Thyroid gland (tissue), 4 donors: ENCODE data around the gene GRAMD4. TPM values are rescaled to one million over a fixed set of nuclear protein-coding genes. Genes with fewer than 3 reads are reported as not detected.

ENCODE experiments used
- DNase-seq, 2 donors: peaks; one replicate each; pipeline ENCODE4 v3.0.0-alpha.2; 2019
- H3K27ac ChIP-seq, 3 donors: fragments of 200-600 bp; sonication (generic); 1 replicate in 2 of 3; 2 replicates in 1 of 3; pipeline ENCODE4 v1.5.1; 2016 to 2019; ENCODE audit warnings: mild to moderate bottlenecking in 1 of 3, moderate library complexity in 1 of 3
- H3K27me3 ChIP-seq: fragments of 200-600 bp; sonication (generic); one replicate; pipeline ENCODE4 v1.5.1; 2019
- H3K36me3 ChIP-seq, 2 donors: fragments of 200-600 bp; sonication (generic); one replicate each; pipeline ENCODE4 v1.5.1; 2016 to 2019
- H3K4me1 ChIP-seq, 2 donors: fragments of 200-600 bp; sonication (generic); one replicate each; pipeline ENCODE4 v1.5.1; 2017 to 2019
- H3K4me3 ChIP-seq, 3 donors: fragments of 200-600 bp; sonication (generic); replicated peaks in 1 of 3; 1 replicate in 2 of 3; 2 replicates in 1 of 3; pipeline ENCODE4 v1.5.1; 2016; ENCODE audit warnings: mild to moderate bottlenecking in 1 of 3
- H3K9me3 ChIP-seq: fragments of 200-600 bp; sonication (generic); one replicate; pipeline ENCODE4 v1.5.1; 2017
- CTCF ChIP-seq, 6 experiments: fragments of 200-600 bp in 3 of 6; fragments of 450-650 bp in 3 of 6; sonication (generic) in 3 of 6; IDR thresholded peaks; one replicate each; pipeline ENCODE4 v1.5.1; 2016 to 2019; ENCODE audit warnings: antibody characterized with exemption in 6 of 6, mild to moderate bottlenecking in 2 of 6, inconsistent platforms in 1 of 6, moderate library complexity in 1 of 6
- POLR2A ChIP-seq, 2 donors: fragments of 450-650 bp; IDR thresholded peaks; one replicate each; pipeline ENCODE4 v1.6.1; 2017; ENCODE audit warnings: antibody characterized with exemption in 2 of 2, mild to moderate bottlenecking in 2 of 2, moderate library complexity in 1 of 2
- WGBS, 2 donors: methylation state at CpG; one replicate each; pipeline ENCODE4 v1.1.5; 2017; 5-methylcytosine and 5-hydroxymethylcytosine counted together
- intact Hi-C: fragments of 100-400 bp; cut with DNase I; formaldehyde crosslinking; loops from one replicate; pipeline ENCODE4 v1.15.1; 2023
- total RNA-seq, 4 donors: library from RNA; depleted of rRNA; stranded (reverse); fragments of >200 nt; gene quantifications; one replicate each; pipeline ENCODE4 v1.2.3, GENCODE V29; 2016

The GRAMD4 gene
- total RNA-seq, 4 donors from 2014 or later: 33.5 to 193 (median 62.1) TPM

GRCh38 chr22:46665751-46666280, 45.6 kb downstream of the GRAMD4 start:
- no peaks in the 10 kb centered on the region for H3K9me3 ChIP-seq
- H3K4me3 ChIP-seq: no peak overlapping the region
- WGBS, 2 donors: 87 to 98% methylated on average over 7 to 8 of the region's 18 CpGs
- DNase-seq: no peak
- H3K27ac ChIP-seq: no peak overlapping the region
- intact Hi-C loops: no loop called here
- peaks cover under 1 to 6% of the 10 kb centered on the region in 2 donors for H3K4me1 ChIP-seq
- H3K36me3 ChIP-seq: peaks cover 34 to 38% of the 10 kb centered on the region in 2 donors
- TF ChIP-seq POLR2A (IDR thresholded peaks at IDR 0.05): no peak
- TF ChIP-seq CTCF (IDR thresholded peaks at IDR 0.05): no peak
- no peaks in the 10 kb centered on the region for H3K27me3 ChIP-seq

- H3K4me3 ChIP-seq: no peak overlapping the region
- WGBS, 2 donors: 92 to 98% methylated on average over 12 to 13 of the region's 17 CpGs
- TF ChIP-seq POLR2A (IDR thresholded peaks at IDR 0.05) (no peak), CTCF (IDR thresholded peaks at IDR 0.05) (no peak)
- intact Hi-C loops: no loop called here
- no peaks in the 10 kb centered on the region for H3K9me3 ChIP-seq
- H3K27me3 ChIP-seq: no peaks in the 10 kb centered on the region
- no peak for DNase-seq
- H3K27ac ChIP-seq: no peak overlapping the region
- H3K36me3 ChIP-seq: peaks cover 34 to 38% of the 10 kb centered on the region in 2 donors
- H3K4me1 ChIP-seq: no peaks in the 10 kb centered on the region
Observed at GRCh38 chr22:46666577-46667244, 46.5 kb downstream of the GRAMD4 start.

GRCh38 chr22:46667245-46667623, 47.0 kb downstream of the GRAMD4 start:
- H3K4me3 ChIP-seq: no peak overlapping the region
- H3K27me3 ChIP-seq: no peaks in the 10 kb centered on the region
- H3K4me1 ChIP-seq: no peaks in the 10 kb centered on the region
- peaks cover 34 to 38% of the 10 kb centered on the region in 2 donors for H3K36me3 ChIP-seq
- intact Hi-C loops: no loop called here
- TF ChIP-seq POLR2A (IDR thresholded peaks at IDR 0.05): no peak
- TF ChIP-seq CTCF (IDR thresholded peaks at IDR 0.05): no peak
- no peaks in the 10 kb centered on the region for H3K9me3 ChIP-seq
- H3K27ac ChIP-seq: no peak overlapping the region
- WGBS, 2 donors: 92 to 94% methylated on average over 5 to 10 of the region's 10 CpGs
- no peak for DNase-seq

- no peak for TF ChIP-seq CTCF (IDR thresholded peaks at IDR 0.05)
- no peak for TF ChIP-seq POLR2A (IDR thresholded peaks at IDR 0.05)
- no peaks in the 10 kb centered on the region for H3K9me3 ChIP-seq
- no peaks in the 10 kb centered on the region for H3K27me3 ChIP-seq
- 94 to 96% methylated on average over 8 to 15 of the region's 24 CpGs for WGBS, 2 donors
- no peaks in the 10 kb centered on the region for H3K4me1 ChIP-seq
- no peak overlapping the region for H3K27ac ChIP-seq
- H3K36me3 ChIP-seq: peaks cover 38% of the 10 kb centered on the region in 2 donors
- no peak for DNase-seq
- H3K4me3 ChIP-seq: no peak overlapping the region
- intact Hi-C loops: no loop called here
Observed at GRCh38 chr22:46668116-46668515, 47.9 kb downstream of the GRAMD4 start.

GRCh38 chr22:46669201-46669600, 49.0 kb downstream of the GRAMD4 start:
- intact Hi-C loops: no loop called here
- TF ChIP-seq POLR2A (IDR thresholded peaks at IDR 0.05): no peak
- no peak for TF ChIP-seq CTCF (IDR thresholded peaks at IDR 0.05)
- no peak overlapping the region for H3K4me3 ChIP-seq
- H3K27me3 ChIP-seq: no peaks in the 10 kb centered on the region
- H3K9me3 ChIP-seq: no peaks in the 10 kb centered on the region
- H3K4me1 ChIP-seq: no peaks in the 10 kb centered on the region
- no peak for DNase-seq
- H3K27ac ChIP-seq: no peak overlapping the region
- WGBS, 2 donors: 92 to 97% methylated on average over 9 of the region's 9 CpGs
- H3K36me3 ChIP-seq: peaks cover 44 to 47% of the 10 kb centered on the region in 2 donors
